ENCODE results near the gene SGPL1. TPM values are rescaled to one million over a fixed set of nuclear protein-coding genes. Genes with fewer than 3 reads are reported as not detected.
"Not testable (repeated sequence)": the region's sequence is repeated elsewhere in the genome, so short reads cannot be mapped to it uniquely, and the experiment has no call there.

Gene SGPL1
- total and polyA plus RNA-seq, 5 experiments from 2014 or later: 10.7 to 36.1 (median 16.7) TPM

- ATAC-seq: no peak
- peak overlapping the region in 1 of 10 donors; percentile 44 for H3K27ac Mint-ChIP-seq
These were observed 103.2 kb downstream of the SGPL1 start for GRCh38 chr10:70918851-70919530.

GRCh38 chr10:70919906-70920305, 104.2 kb downstream of the SGPL1 start:
- peaks cover 3 to 19% (median 14%) of the 10 kb centered on the region in 5 donors for H3K27me3 Mint-ChIP-seq
- H3K4me1 Mint-ChIP-seq, H3K36me3 Mint-ChIP-seq, POLR2A ChIA-PET, DNase-seq, H3K9me3 Mint-ChIP-seq, H3K27ac Mint-ChIP-seq, H3K4me3 Mint-ChIP-seq, ATAC-seq: not testable (repeated sequence)

More at GRCh38 chr10:70918851-70919530, 103.2 kb downstream of the SGPL1 start:
- Mint-ChIP-seq H3K4me1 (peaks cover 0 to 2% (median under 1%) of the 10 kb centered on the region in 4 donors), H3K4me3 (no peak overlapping the region), H3K27me3 (peaks cover 3 to 16% (median 14%) of the 10 kb centered on the region in 5 donors), H3K36me3 (no peaks in the 10 kb centered on the region), H3K9me3 (peaks cover 0 to 2% (median 0%) of the 10 kb centered on the region in 9 donors)
- POLR2A ChIA-PET: no interaction called here
- DNase-seq: peak in 1 of 10 donors; percentile 58

GRCh38 chr10:70920519-70920918, 104.8 kb downstream of the SGPL1 start:
- ATAC-seq: no peak
- peak in 1 of 10 donors; percentile 44 for DNase-seq
- no peak overlapping the region for H3K4me3 Mint-ChIP-seq
- H3K9me3 Mint-ChIP-seq: peaks cover 0 to 2% (median 0%) of the 10 kb centered on the region in 9 donors
- no peaks in the 10 kb centered on the region for H3K36me3 Mint-ChIP-seq
- H3K27me3 Mint-ChIP-seq: peaks cover 5 to 24% (median 19%) of the 10 kb centered on the region in 5 donors
- POLR2A ChIA-PET: no interaction called here
- peaks cover 0 to 7% (median 4%) of the 10 kb centered on the region in 4 donors for H3K4me1 Mint-ChIP-seq
- H3K27ac Mint-ChIP-seq: no peak overlapping the region

GRCh38 chr10:70921285-70921684, 105.5 kb downstream of the SGPL1 start:
- Mint-ChIP-seq H3K4me1 (peaks cover 0 to 8% (median 4%) of the 10 kb centered on the region in 4 donors), H3K4me3 (no peak overlapping the region), H3K27ac (no peak overlapping the region), H3K9me3 (no peaks in the 10 kb centered on the region), H3K36me3 (no peaks in the 10 kb centered on the region), H3K27me3 (peaks cover 5 to 24% (median 19%) of the 10 kb centered on the region in 5 donors)
- POLR2A ChIA-PET: no interaction called here
- no peak for ATAC-seq
- DNase-seq: no peak

- no peak overlapping the region for H3K27ac Mint-ChIP-seq
- POLR2A ChIA-PET: no interaction called here
- H3K4me1 Mint-ChIP-seq: peaks cover 0 to 8% (median 4%) of the 10 kb centered on the region in 4 donors
- no peak overlapping the region for H3K4me3 Mint-ChIP-seq
- DNase-seq (no peak), ATAC-seq (no peak)
- peaks cover 5 to 21% (median 12%) of the 10 kb centered on the region in 5 donors for H3K27me3 Mint-ChIP-seq
- no peaks in the 10 kb centered on the region for H3K36me3 Mint-ChIP-seq
- H3K9me3 Mint-ChIP-seq: no peaks in the 10 kb centered on the region
These were observed 107.9 kb downstream of the SGPL1 start for GRCh38 chr10:70923696-70924095.

- Mint-ChIP-seq H3K27me3 (peaks cover 5 to 21% (median 14%) of the 10 kb centered on the region in 5 donors), H3K36me3 (no peaks in the 10 kb centered on the region), H3K27ac (peak overlapping the region in 1 of 10 donors; percentile 41), H3K9me3 (no peaks in the 10 kb centered on the region), H3K4me1 (peaks cover 0 to 8% (median 3%) of the 10 kb centered on the region in 4 donors), H3K4me3 (peak overlapping the region in 3 of 10 donors; percentile 33 to 66 (median 59))
- POLR2A ChIA-PET: no interaction called here
- DNase-seq (peak in 9 of 10 donors; percentile 12 to 53 (median 40)), ATAC-seq (peak; percentile 72 to 73)
These were observed 109.9 kb downstream of the SGPL1 start for GRCh38 chr10:70925377-70926225.

- H3K27me3 Mint-ChIP-seq: peaks cover 3 to 14% (median 13%) of the 10 kb centered on the region in 5 donors
- ATAC-seq (no peak), DNase-seq (no peak)
- POLR2A ChIA-PET: no interaction called here
- peaks cover 0 to 8% (median 3%) of the 10 kb centered on the region in 4 donors for H3K4me1 Mint-ChIP-seq
- no peaks in the 10 kb centered on the region for H3K9me3 Mint-ChIP-seq
- H3K36me3 Mint-ChIP-seq: no peaks in the 10 kb centered on the region
- no peak overlapping the region for H3K4me3 Mint-ChIP-seq
- H3K27ac Mint-ChIP-seq: no peak overlapping the region
These were observed 110.7 kb downstream of the SGPL1 start for GRCh38 chr10:70926226-70927000.

- H3K27me3 Mint-ChIP-seq: peaks cover 3 to 14% (median 8%) of the 10 kb centered on the region in 5 donors
- ATAC-seq (no peak), DNase-seq (no peak)
- H3K27ac Mint-ChIP-seq: no peak overlapping the region
- H3K4me1 Mint-ChIP-seq: peaks cover 0 to 8% (median 3%) of the 10 kb centered on the region in 4 donors
- no peaks in the 10 kb centered on the region for H3K36me3 Mint-ChIP-seq
- H3K9me3 Mint-ChIP-seq: no peaks in the 10 kb centered on the region
- H3K4me3 Mint-ChIP-seq: no peak overlapping the region
- POLR2A ChIA-PET: no interaction called here
These were observed 111.6 kb downstream of the SGPL1 start for GRCh38 chr10:70927189-70927943.

- Mint-ChIP-seq H3K4me3 (no peak overlapping the region), H3K4me1 (peaks cover 0 to 8% (median 3%) of the 10 kb centered on the region in 4 donors), H3K36me3 (no peaks in the 10 kb centered on the region), H3K27ac (peak overlapping the region in 1 of 10 donors; percentile 71), H3K9me3 (no peaks in the 10 kb centered on the region), H3K27me3 (peaks cover 3 to 14% (median 7%) of the 10 kb centered on the region in 5 donors)
- DNase-seq (no peak), ATAC-seq (no peak)
- POLR2A ChIA-PET: no interaction called here
These were observed 112.4 kb downstream of the SGPL1 start for GRCh38 chr10:70928140-70928539.

GRCh38 chr10:70930263-70931000, 114.7 kb downstream of the SGPL1 start:
- POLR2A ChIA-PET: no interaction called here
- Mint-ChIP-seq H3K36me3 (no peaks in the 10 kb centered on the region), H3K9me3 (no peaks in the 10 kb centered on the region), H3K4me3 (no peak overlapping the region), H3K27ac (no peak overlapping the region), H3K4me1 (peaks cover 0 to 2% (median under 1%) of the 10 kb centered on the region in 4 donors), H3K27me3 (peaks cover 0 to 3% (median under 1%) of the 10 kb centered on the region in 5 donors)
- DNase-seq (no peak), ATAC-seq (no peak)

Measured in naive thymus-derived CD8-positive, alpha-beta T cell (primary cell).